T47D (cell line): ENCODE measurements around the gene RICTOR.

Experiments used
- DNase-seq, 2 experiments: peaks; one replicate each; pipeline versions ENCODE4 v3.0.0 to v3.0.0-alpha.2; 2011 to 2012; ENCODE audit warnings: low read depth in 1 of 2, low spot score in 1 of 2
- JUND ChIP-seq: IDR thresholded peaks from 2 replicates; pipeline ENCODE4 v1.6.1; 2012; ENCODE audit warnings: low read depth
- in situ Hi-C: cut with HindIII; loops from 2 replicates; pipeline ENCODE4 v1.10.0; 2016; ENCODE audit warnings: low sequenced_read_pairs, low pct_unique_long_range_greater_than_20kb

RICTOR gene

DNA sequence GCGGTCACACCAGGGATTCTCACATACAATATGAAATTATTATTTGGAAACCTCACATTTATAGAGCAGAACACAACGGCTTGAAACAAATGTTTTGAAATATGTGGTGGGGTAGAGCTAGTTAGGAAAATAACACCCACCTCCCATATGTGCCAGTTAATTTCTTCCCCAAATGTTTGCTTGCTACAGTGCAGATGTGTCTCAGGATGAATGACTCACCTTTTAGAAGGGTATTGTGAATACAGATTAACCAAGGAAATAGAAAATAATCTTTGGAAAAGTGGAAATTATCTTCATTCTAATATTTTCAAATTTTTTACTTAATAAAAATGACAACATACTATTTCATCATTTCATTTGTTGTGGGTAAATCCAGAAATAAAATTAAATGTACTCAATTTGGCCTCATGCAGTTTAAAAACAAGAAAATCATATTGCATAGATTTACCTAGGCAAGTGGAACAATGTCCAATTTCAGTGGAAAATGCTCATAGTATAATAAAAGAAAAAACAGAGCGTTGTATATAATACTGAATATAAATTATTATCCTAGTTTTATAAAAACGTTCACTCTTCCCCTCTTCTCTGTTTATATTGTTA, 39.3 kb upstream of the RICTOR start:
- no peak for DNase-seq
- TF ChIP-seq JUND: no peak
- in situ Hi-C loops: no loop called here

DNA sequence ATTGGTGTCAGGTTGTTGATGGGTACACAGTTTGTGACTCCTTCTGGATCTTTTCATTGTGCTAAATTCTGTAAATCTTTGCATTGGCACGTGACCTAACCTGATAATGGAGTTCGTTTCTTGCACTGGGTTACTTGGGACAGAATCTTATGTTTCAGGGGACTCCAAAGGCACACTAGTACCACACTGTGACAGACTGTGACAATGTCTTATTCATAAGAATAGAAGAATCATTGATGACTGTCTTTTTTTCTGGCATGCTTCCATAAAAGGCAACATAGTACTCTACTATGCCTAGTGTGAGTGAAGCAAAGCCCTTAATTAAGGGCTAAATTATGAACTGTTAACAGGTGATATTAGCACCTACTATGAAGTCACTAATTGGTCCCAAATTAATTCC, 35.4 kb upstream of the RICTOR start:
- no peak for DNase-seq
- in situ Hi-C loops: no loop called here
- TF ChIP-seq JUND: no peak

DNA sequence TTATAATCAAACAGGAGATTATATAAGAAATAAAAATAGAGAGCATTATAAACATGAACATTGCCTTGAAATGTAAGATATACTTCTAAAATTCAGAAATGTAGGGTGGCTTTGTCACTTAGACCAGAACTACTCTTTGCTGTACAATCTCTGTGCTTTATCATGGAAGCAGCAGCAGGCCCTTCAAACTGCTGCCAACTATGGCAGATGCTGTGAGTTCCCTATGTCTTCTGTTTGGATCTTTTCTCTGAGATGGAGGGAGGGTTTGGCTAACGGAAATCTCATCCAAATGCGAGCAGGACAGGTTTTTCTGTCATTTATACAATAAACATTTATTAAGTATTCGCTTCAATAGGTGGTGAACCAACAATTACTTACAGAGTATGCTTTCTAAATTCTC, 34.8 kb upstream of the RICTOR start:
- in situ Hi-C loops: no loop called here
- no peak for TF ChIP-seq JUND
- DNase-seq: no peak

DNA sequence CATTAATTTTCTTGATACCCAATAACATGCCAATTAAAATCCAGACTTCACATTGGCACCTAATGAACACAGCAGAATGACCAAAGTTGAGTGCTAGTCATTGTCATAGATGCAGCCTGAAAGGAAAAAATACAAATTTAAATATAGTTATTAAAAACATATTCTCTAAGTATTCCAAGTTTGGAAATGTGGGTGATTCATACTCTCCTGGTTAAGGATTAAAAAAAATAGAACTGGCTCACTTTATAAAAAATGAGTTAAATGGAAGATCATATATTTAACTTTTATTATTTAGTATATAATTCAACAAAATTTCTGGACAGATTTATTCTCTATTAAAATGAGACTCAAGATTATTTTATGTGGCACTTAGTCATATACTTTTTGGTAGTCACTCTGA, 33.2 kb upstream of the RICTOR start:
- in situ Hi-C loops: no loop called here
- no peak for TF ChIP-seq JUND
- no peak for DNase-seq

DNA sequence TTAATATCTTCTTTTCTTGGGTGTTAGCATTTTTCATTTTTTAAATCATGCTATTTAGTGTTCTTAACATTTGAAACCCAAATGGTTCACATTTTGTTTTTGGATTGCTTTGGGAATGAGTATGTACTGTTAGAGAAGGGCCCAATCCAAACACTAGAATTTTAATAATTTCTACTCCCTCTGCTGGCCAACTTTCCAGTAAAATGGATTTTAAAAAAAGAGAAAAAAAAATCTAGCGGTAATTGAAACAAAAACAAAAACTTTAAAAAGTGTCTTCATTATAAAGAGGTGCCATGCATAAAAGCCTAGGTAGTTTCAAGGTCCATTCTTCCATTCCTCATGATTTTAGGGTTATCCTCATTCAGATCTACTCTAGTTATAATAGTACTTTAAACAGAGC, 32.1 kb upstream of the RICTOR start:
- DNase-seq: peak in 1 of 2 experiments; percentile 9
- TF ChIP-seq JUND: no peak
- in situ Hi-C loops: no loop called here

DNA sequence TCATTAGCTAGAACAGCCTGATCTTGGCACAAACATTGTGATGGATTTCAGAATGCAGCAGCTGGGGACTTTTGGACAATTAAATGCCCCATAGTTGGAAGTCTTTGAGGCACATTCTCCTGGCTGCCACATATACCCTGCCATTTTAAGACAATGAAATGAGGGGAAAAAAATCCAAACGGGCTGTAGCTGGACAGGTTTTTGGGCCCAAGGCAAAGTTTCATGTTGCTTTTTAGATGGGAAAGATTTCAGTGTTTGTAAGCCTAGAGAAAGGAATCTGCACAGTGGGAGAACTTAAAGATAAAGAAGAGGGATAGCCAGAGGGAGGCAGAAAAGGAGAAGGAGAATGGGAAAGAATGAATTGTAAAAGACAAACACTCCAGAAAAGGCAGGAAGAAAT, 30.0 kb upstream of the RICTOR start:
- TF ChIP-seq JUND: no peak
- in situ Hi-C loops: no loop called here
- peak in 1 of 2 experiments; percentile 74 for DNase-seq

DNA sequence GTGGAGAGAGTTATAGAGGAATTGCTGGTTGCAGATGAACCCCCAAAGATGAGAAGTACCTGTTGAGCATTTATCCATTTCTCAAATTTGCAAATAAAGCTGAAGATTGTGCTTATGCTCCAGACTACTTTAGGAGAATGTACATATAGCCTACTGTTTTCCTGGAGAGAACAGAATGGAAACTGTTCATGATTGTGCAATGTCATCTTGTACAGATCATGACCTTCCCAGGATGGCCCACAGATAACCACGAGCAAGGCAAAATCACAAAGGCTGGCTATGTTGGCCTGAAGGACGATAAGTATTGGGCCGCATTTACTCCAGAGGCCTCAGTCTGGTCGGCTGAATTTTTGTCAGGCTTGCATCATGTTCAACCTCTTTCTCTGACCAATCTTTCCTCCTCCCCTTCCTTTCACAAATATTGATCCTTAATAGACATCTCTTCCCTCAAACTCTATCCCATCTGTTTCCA, 28.5 kb upstream of the RICTOR start:
- no peak for DNase-seq
- in situ Hi-C loops: no loop called here
- no peak for TF ChIP-seq JUND

DNA sequence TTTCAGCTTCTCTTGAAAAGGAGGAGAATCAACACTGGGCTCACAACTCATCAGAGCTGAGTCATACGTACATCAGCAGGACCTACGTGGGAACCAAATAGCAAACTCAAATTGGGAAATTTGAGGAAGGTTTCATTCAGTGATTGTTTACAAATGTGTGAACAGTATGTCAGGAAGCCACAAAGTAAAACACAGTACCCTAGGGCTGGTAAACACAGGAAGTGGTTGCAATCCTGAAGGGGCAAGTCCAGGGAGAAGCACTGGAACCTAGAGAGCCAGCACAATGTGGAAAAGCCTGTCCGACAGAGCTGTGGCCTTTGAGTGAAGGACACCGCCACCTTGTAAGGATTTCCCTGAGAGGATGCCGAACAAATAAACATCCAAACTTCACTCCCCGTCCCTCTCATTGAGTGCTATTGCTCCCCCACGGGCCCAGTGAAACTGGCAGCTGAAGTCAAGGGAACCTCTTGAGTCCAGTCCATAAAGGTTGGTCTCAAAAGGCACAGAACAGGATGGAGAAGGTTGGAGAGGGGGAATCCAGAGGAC, 26.7 kb upstream of the RICTOR start:
- DNase-seq: peak; percentile 25 to 96
- TF ChIP-seq JUND: no peak
- in situ Hi-C loops: no loop called here

DNA sequence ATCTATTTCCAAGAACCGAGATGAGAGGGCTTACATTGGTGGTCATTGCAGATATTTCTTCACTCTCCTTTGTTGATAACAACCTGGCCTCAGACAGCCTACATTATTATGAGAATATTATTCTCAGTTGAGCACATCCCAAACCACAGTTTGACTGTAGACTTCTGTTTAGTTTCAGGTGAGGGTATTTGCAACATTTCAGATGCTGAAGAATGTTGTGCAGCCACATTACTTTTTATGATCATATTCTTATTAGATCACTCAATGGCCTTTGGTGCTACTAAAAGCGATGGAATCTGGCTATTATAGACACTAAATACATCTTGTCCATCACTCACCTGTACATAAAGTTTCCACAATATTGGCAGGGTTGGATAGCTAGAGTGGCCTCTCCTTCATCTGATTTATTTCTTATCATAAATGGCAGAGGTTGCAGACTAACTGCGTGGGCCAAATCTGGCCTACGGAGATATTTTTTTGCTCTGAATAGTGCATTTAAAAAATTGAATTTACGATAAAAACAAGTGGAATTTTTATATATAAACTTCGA, 26.2 kb upstream of the RICTOR start:
- TF ChIP-seq JUND: no peak
- no peak for DNase-seq
- in situ Hi-C loops: no loop called here

DNA sequence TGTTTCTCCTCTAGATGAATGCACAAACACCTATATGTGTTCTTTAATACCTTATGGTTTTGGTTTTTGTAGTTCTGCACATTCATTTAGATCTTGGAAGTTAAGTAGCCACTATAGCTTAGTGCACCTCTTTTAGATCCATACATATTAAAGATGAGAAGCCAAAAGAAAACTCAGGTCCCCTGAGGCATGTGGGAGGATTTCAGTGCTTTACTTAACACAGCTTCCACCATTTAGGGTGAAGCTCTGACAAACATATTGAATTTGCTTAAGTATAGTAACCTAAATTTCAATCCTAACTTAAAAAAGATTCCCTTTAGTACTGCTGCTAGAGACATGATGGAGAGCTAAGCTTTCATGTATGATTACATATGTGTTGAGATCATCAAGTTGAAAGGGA, 25.6 kb upstream of the RICTOR start:
- no peak for TF ChIP-seq JUND
- in situ Hi-C loops: no loop called here

DNA sequence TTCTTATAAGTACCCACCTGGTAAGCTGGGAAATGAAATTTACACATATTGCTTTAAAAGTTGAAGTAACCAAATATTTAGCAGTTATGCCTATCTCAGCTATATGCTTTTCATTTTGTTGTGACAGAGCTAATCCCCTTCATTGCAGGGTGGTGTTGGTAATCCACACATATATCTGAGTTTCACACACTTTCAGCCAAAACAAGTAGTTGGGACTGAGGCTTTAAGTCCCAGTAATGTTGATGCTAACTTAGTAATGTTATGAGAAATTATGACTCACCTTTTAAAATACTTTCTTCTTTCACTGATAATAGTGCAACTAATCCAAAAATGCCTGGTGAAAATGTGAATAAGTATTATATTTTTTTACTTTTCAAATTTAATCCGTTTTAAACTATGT, 19.2 kb upstream of the RICTOR start:
- TF ChIP-seq JUND: no peak
- in situ Hi-C loops: no loop called here
- DNase-seq: no peak

More for the DNA sequence above, 25.6 kb upstream of the RICTOR start:
- no peak for DNase-seq

DNA sequence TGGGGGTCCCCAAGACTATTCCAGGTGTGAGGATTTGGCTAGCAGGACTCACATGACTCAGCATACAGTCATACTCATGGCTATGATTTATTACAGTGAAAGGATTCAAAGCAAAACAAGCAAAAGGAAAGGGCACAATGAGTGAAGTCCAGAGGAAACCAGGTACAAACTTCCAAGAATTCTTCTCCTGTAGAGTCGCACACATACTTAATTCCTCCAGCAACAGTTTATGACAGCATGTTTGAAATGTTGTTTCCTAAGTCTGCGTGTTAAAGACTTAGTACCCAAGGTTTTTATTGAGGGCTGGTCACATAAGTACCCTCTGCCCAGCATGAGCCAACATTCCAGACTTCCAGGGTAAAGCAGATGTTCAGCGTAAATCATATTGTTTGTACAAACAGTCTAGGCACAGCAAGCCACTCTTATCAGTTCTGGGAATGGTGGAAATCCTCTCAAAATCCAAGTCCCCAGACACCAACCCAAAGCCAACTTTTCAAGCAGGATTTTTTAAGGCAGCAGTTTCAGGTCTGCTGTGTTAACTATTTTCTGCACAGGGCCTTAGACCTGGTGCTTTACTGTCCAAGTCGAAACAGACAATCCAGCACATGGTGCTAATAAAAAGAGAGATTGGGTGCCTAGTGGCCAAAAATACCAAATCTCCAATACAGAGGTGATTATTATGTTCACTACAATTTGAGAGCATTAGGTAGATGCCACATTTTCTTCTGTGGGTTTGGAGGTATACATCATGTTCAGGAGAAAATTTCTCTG, 18.6 kb upstream of the RICTOR start:
- DNase-seq: no peak
- TF ChIP-seq JUND: no peak
- in situ Hi-C loops: no loop called here

DNA sequence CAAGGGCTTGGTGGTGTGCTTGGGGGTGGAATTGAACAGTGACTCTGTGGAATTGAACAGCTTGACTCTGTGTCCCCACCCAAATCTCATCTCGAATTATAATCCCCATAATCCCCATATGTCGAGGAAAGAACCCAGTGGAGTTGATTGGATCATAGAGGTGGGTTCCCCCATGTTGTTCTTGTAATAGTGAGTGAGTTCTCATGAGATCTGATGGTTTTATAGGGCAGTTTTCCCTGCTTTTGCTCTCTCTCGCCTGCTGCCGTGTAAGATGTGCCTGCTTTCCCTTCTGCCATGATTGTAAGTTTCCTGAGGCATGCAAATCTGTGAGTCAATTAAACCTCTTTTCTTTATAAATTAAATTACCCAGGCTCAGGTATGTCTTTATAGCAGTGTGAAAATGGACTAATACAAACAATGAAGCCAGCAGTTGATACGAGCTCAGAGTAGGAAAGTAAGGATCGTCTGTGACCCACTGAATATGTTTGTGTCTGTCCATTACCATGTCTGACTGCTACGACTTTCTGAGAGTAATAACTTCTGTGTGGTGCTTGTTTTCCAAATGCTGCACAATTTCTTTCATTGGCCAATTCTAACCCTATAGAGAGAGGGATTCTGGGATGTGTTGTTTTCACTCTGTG, 17.9 kb upstream of the RICTOR start:
- TF ChIP-seq JUND: no peak
- in situ Hi-C loops: no loop called here
- DNase-seq: no peak
